Fibroblast of lung (primary cell): ENCODE measurements around the gene ZNF764. TPM values are rescaled to one million over a fixed set of nuclear protein-coding genes. Genes with fewer than 3 reads are reported as not detected.

Experiments
- DNase-seq, 2 donors: peaks; one replicate each; pipeline versions ENCODE4 v3.0.0 to v3.0.0-alpha.2; 2010; ENCODE audit warnings: low read depth in 2 of 2
- H2AFZ ChIP-seq: 2 replicates; pipeline ENCODE4 v1.5.1; 2012; ENCODE audit warnings: low read length, control low read depth, inconsistent platforms
- H3K27ac ChIP-seq: 2 replicates; pipeline ENCODE4 v1.5.1; 2011; ENCODE audit warnings: low read length, control low read depth; ENCODE audit not compliant: insufficient read depth
- H3K27me3 ChIP-seq: 2 replicates; pipeline ENCODE4 v1.5.1; 2011; ENCODE audit warnings: mild to moderate bottlenecking, low read length; ENCODE audit not compliant: control insufficient read depth, insufficient read depth
- H3K36me3 ChIP-seq: 2 replicates; pipeline ENCODE4 v1.5.1; 2011; ENCODE audit warnings: low read length; ENCODE audit not compliant: control insufficient read depth, insufficient read depth
- H3K4me1 ChIP-seq: 2 replicates; pipeline ENCODE4 v1.5.1; 2011; ENCODE audit warnings: low read length; ENCODE audit not compliant: control insufficient read depth, insufficient read depth; ENCODE audit errors: extremely low read depth
- H3K4me2 ChIP-seq: 2 replicates; pipeline ENCODE4 v1.5.1; 2011; ENCODE audit warnings: low read length, control low read depth; ENCODE audit not compliant: insufficient read depth; ENCODE audit errors: extremely low read depth
- H3K4me3 ChIP-seq, 4 experiments: fragments of 200-600 bp in 1 of 4; sonication (generic) in 1 of 4; replicated peaks in 1 of 4; 2 replicates each; pipeline ENCODE4 v1.5.1; 2011 to 2016; ENCODE audit warnings: low read length in 4 of 4, low read depth in 3 of 4, mild to moderate bottlenecking in 3 of 4, control low read depth in 2 of 4, inconsistent platforms in 1 of 4, mixed read lengths in 1 of 4; ENCODE audit not compliant: insufficient read depth in 1 of 4; ENCODE audit errors: control extremely low read depth in 1 of 4
- H3K79me2 ChIP-seq: 2 replicates; pipeline ENCODE4 v1.5.1; 2012; ENCODE audit warnings: mild to moderate bottlenecking, low read length, inconsistent platforms; ENCODE audit not compliant: control insufficient read depth, insufficient read depth
- H3K9ac ChIP-seq: 2 replicates; pipeline ENCODE4 v1.5.1; 2011; ENCODE audit warnings: mild to moderate bottlenecking, low read length, control low read depth; ENCODE audit not compliant: insufficient read depth
- H3K9me3 ChIP-seq: 2 replicates; pipeline ENCODE4 v1.5.1; 2012; ENCODE audit warnings: low read depth, low read length; ENCODE audit not compliant: control insufficient read depth, insufficient read depth
- H4K20me1 ChIP-seq: 2 replicates; pipeline ENCODE4 v1.5.1; 2011; ENCODE audit warnings: low read length; ENCODE audit not compliant: control insufficient read depth, insufficient read depth; ENCODE audit errors: extremely low read depth
- CTCF ChIP-seq, 2 donors: IDR thresholded peaks in 1 of 2; conservative IDR thresholded peaks in 1 of 2; 1 replicate in 1 of 2; 2 replicates in 1 of 2; pipeline ENCODE4 v1.5.1; 2011 to 2012; ENCODE audit warnings: low read length in 2 of 2, control low read depth in 1 of 2, inconsistent platforms in 1 of 2, low read depth in 1 of 2, mild to moderate bottlenecking in 1 of 2
- EZH2 ChIP-seq: IDR thresholded peaks from 2 replicates; pipeline ENCODE4 v1.5.1; 2012; ENCODE audit warnings: low read length, control low read depth, mild to moderate bottlenecking; ENCODE audit errors: missing control alignments
- polyA minus RNA-seq: library from RNA; depleted of rRNA, polyadenylated mRNA; stranded (reverse); fragments of >200 nt; gene quantifications from 2 replicates; pipeline ENCODE4 v1.2.3, GENCODE V29; 2011; ENCODE audit warnings: low replicate concordance
- polyA plus RNA-seq, 2 donors: library from polyadenylated mRNA; depleted of rRNA in 1 of 2; stranded (reverse) in 1 of 2; unstranded in 1 of 2; fragments of >200 nt; gene quantifications; 2 replicates each; pipeline ENCODE4 v1.2.1, GENCODE V29; 2011 to 2012; ENCODE audit warnings: missing spikeins in 1 of 2
- total RNA-seq: library from RNA; depleted of rRNA; stranded (reverse); fragments of >200 nt; gene quantifications from 2 replicates; pipeline ENCODE4 v1.2.1, GENCODE V29; 2014

Gene ZNF764
- 3.1 TPM in 2 replicates for total RNA-seq
- polyA plus RNA-seq = 2.4 and 2.6 TPM in 2 replicates
- polyA plus RNA-seq (2012) = 3.2 and 3.8 TPM in 2 replicates
- polyA minus RNA-seq = 2.9 and 4.1 TPM in 2 replicates

- TF ChIP-seq EZH2 (no peak), CTCF (conservative IDR thresholded peaks at IDR 0.05 in 1 of 2, IDR thresholded peaks at IDR 0.05 in 1 of 2; ENCODE audit: low read depth in 1 of 2, low read length in 2 of 2) (no peak)
Measured at GRCh38 chr16:30557957-30558788, at the start of gene ZNF764. TSS of gene ZNF764 (minus strand) at chr16:30558374. CDS start at chr16:30558182, 192 bp downstream.

GRCh38 chr16:30606004-30606403 is 47.8 kb upstream of the ZNF764 start:
- Histone ChIP-seq H3K4me3 (no peak overlapping the region), H3K9me3 (no peaks in the 10 kb centered on the region), H3K4me2 (no peak overlapping the region), H3K79me2 (no peaks in the 10 kb centered on the region), H4K20me1 (no peaks in the 10 kb centered on the region), H3K9ac (no peak overlapping the region), H3K4me1 (peaks cover 9% of the 10 kb centered on the region), H3K27me3 (no peaks in the 10 kb centered on the region), H3K27ac (no peak overlapping the region), H3K36me3 (peaks cover 12% of the 10 kb centered on the region), H2AFZ (no peak overlapping the region)
- no peak for TF ChIP-seq CTCF (conservative IDR thresholded peaks at IDR 0.05 in 1 of 2, IDR thresholded peaks at IDR 0.05 in 1 of 2; ENCODE audit: low read depth in 1 of 2, low read length in 2 of 2)
- no peak for DNase-seq

More at GRCh38 chr16:30557957-30558788, at the start of gene ZNF764:
- no peaks in the 10 kb centered on the region for H3K27me3 ChIP-seq
- peak within 1 kb of the TSS; percentile 83 for H2AFZ ChIP-seq
- peak within 1 kb of the TSS; percentile 92 for H3K27ac ChIP-seq
- peaks cover 10% of the 10 kb centered on the region for H3K36me3 ChIP-seq
- H3K9me3 ChIP-seq = no peaks in the 10 kb centered on the region
- peaks cover 8% of the 10 kb centered on the region for H3K79me2 ChIP-seq
- H4K20me1 ChIP-seq = no peaks in the 10 kb centered on the region
- peak within 1 kb of the TSS; percentile 69 to 82 (median 76) for H3K4me3 ChIP-seq
- H3K4me1 ChIP-seq = no peaks in the 10 kb centered on the region
- DNase-seq = peak; percentile 96 to 98
- H3K4me2 ChIP-seq = peak within 1 kb of the TSS; percentile 75
- H3K9ac ChIP-seq = peak within 1 kb of the TSS; percentile 87

- no peak overlapping the region for H3K9ac ChIP-seq
- no peaks in the 10 kb centered on the region for H4K20me1 ChIP-seq
- no peak for TF ChIP-seq EZH2
- TF ChIP-seq CTCF (conservative IDR thresholded peaks at IDR 0.05 in 1 of 2, IDR thresholded peaks at IDR 0.05 in 1 of 2; ENCODE audit: low read depth in 1 of 2, low read length in 2 of 2) = no peak
- peaks cover 6% of the 10 kb centered on the region for H3K4me1 ChIP-seq
- no peak overlapping the region for H3K27ac ChIP-seq
- DNase-seq = no peak
- no peak overlapping the region for H2AFZ ChIP-seq
- no peaks in the 10 kb centered on the region for H3K9me3 ChIP-seq
- H3K4me3 ChIP-seq = no peak overlapping the region
- no peaks in the 10 kb centered on the region for H3K27me3 ChIP-seq
- no peaks in the 10 kb centered on the region for H3K79me2 ChIP-seq
- H3K36me3 ChIP-seq = peaks cover 12% of the 10 kb centered on the region
- H3K4me2 ChIP-seq = no peak overlapping the region
Measured at GRCh38 chr16:30605158-30605557, 47.0 kb upstream of the ZNF764 start.
